Sigmoid colon (tissue), 7 donors: ENCODE results near the gene SPAG5. TPM values are rescaled to one million over a fixed set of nuclear protein-coding genes. Genes with fewer than 3 reads are reported as not detected.

Experiments used
- DNase-seq: peaks from one replicate; pipeline ENCODE4 v3.0.0-alpha.2; 2019
- H3K27ac ChIP-seq, 4 donors: fragments of 200-600 bp; sonication (generic); one replicate each; pipeline ENCODE4 v1.5.1; 2016 to 2019; ENCODE audit warnings: mild to moderate bottlenecking in 1 of 4
- H3K27me3 ChIP-seq, 3 donors: fragments of 200-600 bp; sonication (generic); one replicate each; pipeline ENCODE4 v1.5.1; 2019; ENCODE audit warnings: mild to moderate bottlenecking in 1 of 3
- H3K36me3 ChIP-seq, 4 donors: fragments of 200-600 bp; sonication (generic); one replicate each; pipeline ENCODE4 v1.5.1; 2016 to 2019
- H3K4me1 ChIP-seq, 4 donors: fragments of 200-600 bp; sonication (generic); one replicate each; pipeline ENCODE4 v1.5.1; 2017 to 2019
- H3K4me3 ChIP-seq, 4 donors: fragments of 200-600 bp; sonication (generic); one replicate each; pipeline ENCODE4 v1.5.1; 2017 to 2019; ENCODE audit warnings: mild to moderate bottlenecking in 2 of 4, moderate library complexity in 1 of 4
- H3K9me3 ChIP-seq, 4 donors: fragments of 200-600 bp in 3 of 4; sonication (generic) in 3 of 4; one replicate each; pipeline versions ENCODE4 v1.5.1 to v1.6.1; 2013 to 2019
- EP300 ChIP-seq, 4 donors: sonication (generic); formaldehyde crosslinking; IDR thresholded peaks; one replicate each; pipeline ENCODE4 v1.6.1; 2017; ENCODE audit warnings: antibody characterized with exemption in 4 of 4
- POLR2A ChIP-seq, 2 donors: fragments of 450-650 bp; IDR thresholded peaks; one replicate each; pipeline ENCODE4 v1.6.1; 2016; ENCODE audit warnings: antibody characterized with exemption in 2 of 2, mild to moderate bottlenecking in 2 of 2, moderate library complexity in 2 of 2
- POLR2AphosphoS5 ChIP-seq, 4 donors: sonication (generic); formaldehyde crosslinking; IDR thresholded peaks; one replicate each; pipeline ENCODE4 v1.6.1; 2017; ENCODE audit warnings: antibody characterized with exemption in 4 of 4
- WGBS, 2 donors: extraction: QIAGEN DNeasy Blood & Tissue Kit; methylation state at CpG; one replicate each; pipeline ENCODE4 v1.1.7; 2013; 5-methylcytosine and 5-hydroxymethylcytosine counted together
- intact Hi-C: fragments of 100-400 bp; cut with DNase I; formaldehyde crosslinking; loops from one replicate; pipeline ENCODE4 v1.15.1; 2023
- polyA plus RNA-seq, 3 donors: library from polyadenylated mRNA; stranded (reverse); fragments of 200-250 nt; gene quantifications; one replicate each; pipeline ENCODE4 v1.2.3, GENCODE V29; 2013
- total RNA-seq, 4 donors: library from RNA; depleted of rRNA; stranded (reverse); fragments of >200 nt; gene quantifications; one replicate each; pipeline ENCODE4 v1.1.0, GENCODE V29; 2016
- TF ChIP-seq, protein P1 (sequence below), 4 experiments: fragments of 450-650 bp in 3 of 4; fragments of 200-600 bp in 1 of 4; IDR thresholded peaks; one replicate each; pipeline ENCODE4 v1.5.1; 2016 to 2019; ENCODE audit warnings: antibody characterized with exemption in 4 of 4, mild to moderate bottlenecking in 3 of 4, moderate library complexity in 2 of 4
- donor health status: healthy with polysubstance abuse.
- donor health status: Bipolar disorder and iron deficiency.
- donor health status: healthy.

Gene SPAG5
- total and polyA plus RNA-seq, 7 donors = 0.33 to 35.2 (median 3.9) TPM

- intact Hi-C loops = no loop called here
Measured at GRCh38 chr17:28620010-28620409, 21.2 kb upstream of the SPAG5 start.

DNA sequence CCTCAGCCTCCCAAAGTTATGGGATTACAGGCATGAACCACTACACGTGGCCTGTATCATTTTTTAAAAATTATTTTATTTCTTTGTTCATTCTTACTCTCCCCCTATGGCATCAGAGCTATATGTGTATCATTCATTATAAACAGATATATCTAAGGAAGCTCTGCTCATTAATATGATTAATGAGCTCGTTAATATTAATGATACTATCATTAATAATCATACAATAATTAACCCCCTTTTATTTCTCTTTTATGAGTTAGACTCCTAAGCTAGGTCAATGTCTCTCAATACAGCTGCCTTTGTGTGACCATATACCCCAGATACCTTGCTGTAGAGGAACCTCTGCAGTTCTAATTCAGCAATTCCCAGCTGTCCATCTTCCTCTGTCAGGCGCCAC lies 19.6 kb upstream of the SPAG5 start:
- Histone ChIP-seq H3K4me3 (no peak overlapping the region), H3K36me3 (peaks cover 53 to 99% (median 81%) of the 10 kb centered on the region in 4 donors), H3K9me3 (no peaks in the 10 kb centered on the region), H3K4me1 (no peaks in the 10 kb centered on the region), H3K27me3 (no peaks in the 10 kb centered on the region), H3K27ac (no peak overlapping the region)
- DNase-seq = no peak
- 71 to 92% methylated on average over 3 of the region's 3 CpGs for WGBS, 2 donors
- intact Hi-C loops = no loop called here
- TF ChIP-seq EP300 (IDR thresholded peaks at IDR 0.05) = no peak

More at GRCh38 chr17:28620010-28620409, 21.2 kb upstream of the SPAG5 start:
- no peak overlapping the region for H3K4me3 ChIP-seq
- 84 to 86% methylated on average over 2 of the region's 2 CpGs for WGBS, 2 donors
- no peak overlapping the region for H3K27ac ChIP-seq
- no peaks in the 10 kb centered on the region for H3K27me3 ChIP-seq
- no peaks in the 10 kb centered on the region for H3K4me1 ChIP-seq
- no peak for DNase-seq
- TF ChIP-seq POLR2AphosphoS5 (IDR thresholded peaks at IDR 0.05) (no peak), EP300 (IDR thresholded peaks at IDR 0.05) (no peak), POLR2A (IDR thresholded peaks at IDR 0.05) (no peak)
- TF ChIP-seq, protein P1, sequence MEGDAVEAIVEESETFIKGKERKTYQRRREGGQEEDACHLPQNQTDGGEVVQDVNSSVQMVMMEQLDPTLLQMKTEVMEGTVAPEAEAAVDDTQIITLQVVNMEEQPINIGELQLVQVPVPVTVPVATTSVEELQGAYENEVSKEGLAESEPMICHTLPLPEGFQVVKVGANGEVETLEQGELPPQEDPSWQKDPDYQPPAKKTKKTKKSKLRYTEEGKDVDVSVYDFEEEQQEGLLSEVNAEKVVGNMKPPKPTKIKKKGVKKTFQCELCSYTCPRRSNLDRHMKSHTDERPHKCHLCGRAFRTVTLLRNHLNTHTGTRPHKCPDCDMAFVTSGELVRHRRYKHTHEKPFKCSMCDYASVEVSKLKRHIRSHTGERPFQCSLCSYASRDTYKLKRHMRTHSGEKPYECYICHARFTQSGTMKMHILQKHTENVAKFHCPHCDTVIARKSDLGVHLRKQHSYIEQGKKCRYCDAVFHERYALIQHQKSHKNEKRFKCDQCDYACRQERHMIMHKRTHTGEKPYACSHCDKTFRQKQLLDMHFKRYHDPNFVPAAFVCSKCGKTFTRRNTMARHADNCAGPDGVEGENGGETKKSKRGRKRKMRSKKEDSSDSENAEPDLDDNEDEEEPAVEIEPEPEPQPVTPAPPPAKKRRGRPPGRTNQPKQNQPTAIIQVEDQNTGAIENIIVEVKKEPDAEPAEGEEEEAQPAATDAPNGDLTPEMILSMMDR (IDR thresholded peaks at IDR 0.05) = no peak
- peaks cover 51 to 100% (median 80%) of the 10 kb centered on the region in 4 donors for H3K36me3 ChIP-seq
- H3K9me3 ChIP-seq = no peaks in the 10 kb centered on the region

DNA sequence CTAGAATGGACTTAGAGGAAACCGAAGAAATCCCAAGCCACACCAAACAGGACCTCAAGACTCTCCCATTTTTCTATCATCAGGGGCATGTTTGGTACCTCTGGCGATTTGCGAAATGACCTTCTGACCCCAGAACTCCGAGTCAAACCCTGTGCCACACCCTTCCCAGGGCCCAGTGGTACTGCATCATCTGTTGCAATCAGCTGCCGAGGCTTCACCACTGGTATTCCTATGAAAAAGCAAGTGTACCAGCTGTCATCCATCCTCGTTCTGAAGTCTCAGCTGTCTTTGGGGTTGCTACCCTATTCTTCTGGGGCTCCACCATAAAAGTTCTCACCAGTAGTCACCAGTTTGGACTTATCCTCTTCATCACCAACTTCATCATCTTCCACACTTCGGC lies 17.5 kb upstream of the SPAG5 start:
- 75 to 86% methylated on average over 7 of the region's 7 CpGs for WGBS, 2 donors
- H3K36me3 ChIP-seq = peaks cover 41 to 80% (median 65%) of the 10 kb centered on the region in 4 donors
- no peak overlapping the region for H3K4me3 ChIP-seq
- no peaks in the 10 kb centered on the region for H3K4me1 ChIP-seq
- no peak for DNase-seq
- H3K27me3 ChIP-seq = no peaks in the 10 kb centered on the region
- no peaks in the 10 kb centered on the region for H3K9me3 ChIP-seq
- intact Hi-C loops = no loop called here
- H3K27ac ChIP-seq = no peak overlapping the region
- TF ChIP-seq, protein P1 (IDR thresholded peaks at IDR 0.05) = no peak
- TF ChIP-seq POLR2AphosphoS5 (IDR thresholded peaks at IDR 0.05) = no peak
- no peak for TF ChIP-seq POLR2A (IDR thresholded peaks at IDR 0.05)
- TF ChIP-seq EP300 (IDR thresholded peaks at IDR 0.05) = no peak

GRCh38 chr17:28615260-28615940 lies 16.6 kb upstream of the SPAG5 start:
- intact Hi-C loops = no loop called here
- Histone ChIP-seq H3K4me3 (no peak overlapping the region), H3K4me1 (no peaks in the 10 kb centered on the region), H3K27ac (no peak overlapping the region), H3K27me3 (no peaks in the 10 kb centered on the region), H3K9me3 (no peaks in the 10 kb centered on the region), H3K36me3 (peaks cover 35 to 78% (median 56%) of the 10 kb centered on the region in 4 donors)
- WGBS, 2 donors = 88 to 93% methylated on average over 4 of the region's 4 CpGs
- no peak for DNase-seq
- TF ChIP-seq POLR2A (IDR thresholded peaks at IDR 0.05) (no peak), POLR2AphosphoS5 (IDR thresholded peaks at IDR 0.05) (no peak)
- TF ChIP-seq, protein P1 (IDR thresholded peaks at IDR 0.05) = no peak

GRCh38 chr17:28613931-28614381 lies 15.1 kb upstream of the SPAG5 start, which contains the start of gene RSKR:
TSS of gene RSKR (minus strand) at chr17:28614185. CDS start at chr17:28614161, 24 bp downstream.
- H3K27me3 ChIP-seq = no peaks in the 10 kb centered on the region
- intact Hi-C loops = loop anchor here (1.0 to 5.0 kb wide), 2 partner anchors 62 to 120 kb away; partner anchors contain the start of gene UNC119
- no peak within 1 kb of the TSS for H3K27ac ChIP-seq
- H3K4me3 ChIP-seq = no peak within 1 kb of the TSS
- H3K4me1 ChIP-seq = no peaks in the 10 kb centered on the region
- TF ChIP-seq POLR2A (IDR thresholded peaks at IDR 0.05) = no peak
- TF ChIP-seq POLR2AphosphoS5 (IDR thresholded peaks at IDR 0.05) = no peak
- no peak for TF ChIP-seq EP300 (IDR thresholded peaks at IDR 0.05)
- TF ChIP-seq, protein P1 (IDR thresholded peaks at IDR 0.05) = no peak
- 68 to 88% methylated on average over 5 of the region's 5 CpGs for WGBS, 2 donors
- H3K9me3 ChIP-seq = no peaks in the 10 kb centered on the region
- H3K36me3 ChIP-seq = peaks cover 29 to 69% (median 44%) of the 10 kb centered on the region in 4 donors
- DNase-seq = no peak
